Measurements from ENCODE around the gene THEMIS. TPM values are rescaled to one million over a fixed set of nuclear protein-coding genes. Genes with fewer than 3 reads are reported as not detected.

THEMIS gene
- total RNA-seq, 1 donor from 2014 or later, result not detected

- TF ChIP-seq CTCF (IDR thresholded peaks at IDR 0.05; ENCODE audit: unreplicated experiment), result no peak
- no peak overlapping the region for H3K27ac Mint-ChIP-seq
These were observed 167.9 kb downstream of the THEMIS start for GRCh38 chr6:127732927-127733326.

GRCh38 chr6:127727260-127727953 lies 173.5 kb downstream of the THEMIS start:
- no peak for TF ChIP-seq CTCF (IDR thresholded peaks at IDR 0.05; ENCODE audit: unreplicated experiment)
- Mint-ChIP-seq H3K36me3 (ENCODE audit: insufficient read depth) (no peaks in the 10 kb centered on the region), H3K27me3 (peaks cover 12% of the 10 kb centered on the region), H3K27ac (no peak overlapping the region), H3K4me3 (ENCODE audit: low read depth) (no peak overlapping the region), H3K9me3 (ENCODE audit: low read depth) (no peaks in the 10 kb centered on the region), H3K4me1 (ENCODE audit: low read depth) (peaks cover 1% of the 10 kb centered on the region)
- no peak for DNase-seq (ENCODE audit: low spot score, unreplicated experiment)

More at GRCh38 chr6:127732927-127733326, 167.9 kb downstream of the THEMIS start:
- Mint-ChIP-seq H3K27me3 (peaks cover 2% of the 10 kb centered on the region), H3K9me3 (ENCODE audit: low read depth) (no peaks in the 10 kb centered on the region), H3K4me1 (ENCODE audit: low read depth) (no peaks in the 10 kb centered on the region), H3K36me3 (ENCODE audit: insufficient read depth) (no peaks in the 10 kb centered on the region), H3K4me3 (ENCODE audit: low read depth) (no peak overlapping the region)
- DNase-seq (ENCODE audit: low spot score, unreplicated experiment), result no peak

GRCh38 chr6:127725821-127726220 lies 175.0 kb downstream of the THEMIS start:
- DNase-seq (ENCODE audit: low spot score, unreplicated experiment), result no peak
- no peak for TF ChIP-seq CTCF (IDR thresholded peaks at IDR 0.05; ENCODE audit: unreplicated experiment)
- Mint-ChIP-seq H3K36me3 (ENCODE audit: insufficient read depth) (no peaks in the 10 kb centered on the region), H3K9me3 (ENCODE audit: low read depth) (no peaks in the 10 kb centered on the region), H3K4me1 (ENCODE audit: low read depth) (peaks cover 1% of the 10 kb centered on the region), H3K4me3 (ENCODE audit: low read depth) (no peak overlapping the region), H3K27ac (no peak overlapping the region), H3K27me3 (peaks cover 12% of the 10 kb centered on the region)

GRCh38 chr6:127718694-127719093 lies 182.2 kb downstream of the THEMIS start:
- no peaks in the 10 kb centered on the region for H3K4me1 Mint-ChIP-seq (ENCODE audit: low read depth)
- H3K4me3 Mint-ChIP-seq (ENCODE audit: low read depth), result no peak overlapping the region
- no peaks in the 10 kb centered on the region for H3K9me3 Mint-ChIP-seq (ENCODE audit: low read depth)
- no peak for TF ChIP-seq CTCF (IDR thresholded peaks at IDR 0.05; ENCODE audit: unreplicated experiment)
- H3K27ac Mint-ChIP-seq, result no peak overlapping the region
- no peaks in the 10 kb centered on the region for H3K36me3 Mint-ChIP-seq (ENCODE audit: insufficient read depth)
- H3K27me3 Mint-ChIP-seq, result peaks cover 8% of the 10 kb centered on the region
- DNase-seq (ENCODE audit: low spot score, unreplicated experiment), result no peak

- H3K4me3 Mint-ChIP-seq (ENCODE audit: low read depth), result no peak overlapping the region
- no peaks in the 10 kb centered on the region for H3K4me1 Mint-ChIP-seq (ENCODE audit: low read depth)
- no peak for DNase-seq (ENCODE audit: low spot score, unreplicated experiment)
- no peak for TF ChIP-seq CTCF (IDR thresholded peaks at IDR 0.05; ENCODE audit: unreplicated experiment)
- no peaks in the 10 kb centered on the region for H3K9me3 Mint-ChIP-seq (ENCODE audit: low read depth)
- H3K36me3 Mint-ChIP-seq (ENCODE audit: insufficient read depth), result no peaks in the 10 kb centered on the region
- H3K27ac Mint-ChIP-seq, result no peak overlapping the region
- no peaks in the 10 kb centered on the region for H3K27me3 Mint-ChIP-seq
These were observed 183.5 kb downstream of the THEMIS start for GRCh38 chr6:127717384-127717783.
